GM21576 (cell line): ENCODE measurements around the gene EEF1E1.
A peak's percentile ranks its signal among the peaks of the same experiment; 100 is the strongest.

ENCODE experiments used
- ATAC-seq: cut with Tn5 transposase; IDR thresholded peaks from one replicate; pipeline ENCODE4 v1.9.1; 2021; ENCODE audit warnings: mild to moderate bottlenecking, moderate library complexity; ENCODE audit not compliant: unreplicated experiment

EEF1E1 gene

DNA sequence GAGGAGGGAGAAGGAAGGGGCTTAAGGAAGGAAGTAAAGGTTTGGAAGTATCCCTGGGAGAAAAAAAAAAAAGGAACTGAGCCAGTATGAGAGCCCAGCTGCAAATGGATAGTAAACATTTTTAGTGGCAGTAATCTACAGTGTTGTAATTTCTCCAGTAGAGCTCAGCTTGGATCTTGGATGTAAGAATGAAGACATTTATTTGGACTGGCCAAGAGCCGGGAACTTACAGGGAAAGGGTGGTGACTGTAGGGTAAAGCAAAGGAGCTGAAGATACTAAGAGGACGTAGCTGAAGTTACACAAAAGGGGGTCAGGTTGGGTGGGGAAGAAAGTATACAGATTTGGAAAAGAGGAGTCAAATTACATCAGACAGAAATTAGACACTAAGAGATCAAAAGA lies 13.5 kb downstream of the EEF1E1 start:
- no peak for ATAC-seq

DNA sequence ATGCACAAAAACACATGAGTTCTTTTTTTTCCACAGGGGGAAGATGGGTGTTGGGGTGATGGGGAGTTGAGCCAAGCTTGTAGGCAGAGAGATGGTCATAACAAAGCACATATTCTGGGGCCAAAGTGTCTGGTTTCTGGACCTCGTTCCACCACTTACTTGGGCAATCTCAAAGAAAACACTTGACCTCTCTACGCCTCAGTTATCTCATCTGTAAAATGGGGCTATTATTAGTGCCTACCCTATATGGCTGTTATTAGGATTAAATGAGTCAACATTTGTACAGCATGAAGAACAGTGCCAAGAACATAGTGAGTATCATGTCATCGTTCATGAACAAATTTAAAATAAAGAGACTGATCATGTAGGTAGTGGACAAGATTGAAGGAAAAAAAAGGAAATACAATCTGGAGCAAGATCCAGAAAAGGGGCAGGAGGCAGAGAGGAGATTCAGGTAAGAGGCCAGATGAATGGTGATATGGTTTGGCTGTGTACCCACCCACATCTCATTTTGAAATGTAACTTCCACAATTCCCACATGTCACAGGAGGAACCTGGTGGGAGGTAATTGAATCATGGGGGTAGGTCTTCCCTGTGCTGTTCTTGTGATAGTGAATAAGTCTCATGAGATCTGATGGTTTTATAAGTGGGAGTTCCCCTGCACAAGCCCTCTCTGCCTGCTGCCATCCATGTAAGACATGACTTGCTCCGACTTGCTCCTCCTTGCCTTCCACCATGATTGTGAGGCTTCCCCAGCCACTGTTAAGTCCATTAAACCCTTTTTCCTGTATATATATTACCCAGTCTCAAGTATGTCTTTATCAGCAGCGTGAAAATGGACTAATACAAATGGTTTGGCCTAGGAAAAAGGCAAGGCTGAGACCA lies 14.2 kb downstream of the EEF1E1 start:
- ATAC-seq: no peak

DNA sequence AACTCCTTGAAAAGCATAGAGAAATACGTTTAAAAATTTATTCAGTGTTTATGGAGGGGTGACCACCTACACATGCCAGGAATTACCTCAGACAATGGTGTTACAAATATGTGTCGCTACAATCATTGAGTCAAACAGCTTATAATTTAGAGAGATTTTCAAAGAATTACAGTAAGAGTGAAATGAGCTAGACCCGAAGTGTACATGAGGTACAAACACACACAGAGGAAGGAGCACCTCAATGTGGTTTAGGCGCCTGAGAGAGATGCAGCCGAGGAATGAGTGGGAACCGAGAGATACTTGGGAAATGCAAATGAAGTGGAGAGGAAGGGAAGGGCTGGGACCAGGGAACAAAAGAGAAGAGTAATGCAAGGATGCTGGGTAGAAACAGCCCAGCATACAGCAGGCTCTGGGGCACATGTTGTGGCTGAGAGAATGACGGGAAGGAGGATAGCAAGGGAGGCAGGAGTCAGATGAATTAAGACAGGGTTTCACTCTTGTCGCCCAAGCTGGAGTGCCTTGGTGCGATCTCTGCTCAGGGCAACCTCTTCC lies 15.5 kb downstream of the EEF1E1 start:
- ATAC-seq: no peak

DNA sequence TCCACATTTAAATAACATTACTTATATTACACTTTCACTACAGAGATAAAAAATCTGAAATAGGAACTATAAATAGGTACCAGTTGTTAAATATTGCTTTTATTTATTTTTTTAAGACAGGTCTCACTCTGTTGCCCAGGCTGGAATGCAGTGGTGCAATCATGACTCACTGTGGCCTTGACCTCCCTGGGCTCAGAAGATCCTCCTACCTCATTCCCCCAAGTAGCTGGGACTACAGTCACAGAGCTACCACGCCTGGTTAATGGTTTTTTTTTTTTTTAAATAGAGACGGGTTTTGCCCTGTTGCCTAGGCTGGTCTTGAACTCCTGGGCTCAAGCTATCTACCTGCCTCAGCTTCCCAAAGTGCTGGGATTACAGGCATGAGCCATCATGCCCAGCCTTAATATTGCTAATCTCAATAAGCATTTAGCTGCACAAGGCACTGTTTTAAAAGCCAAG lies 17.3 kb downstream of the EEF1E1 start:
- ATAC-seq: no peak

DNA sequence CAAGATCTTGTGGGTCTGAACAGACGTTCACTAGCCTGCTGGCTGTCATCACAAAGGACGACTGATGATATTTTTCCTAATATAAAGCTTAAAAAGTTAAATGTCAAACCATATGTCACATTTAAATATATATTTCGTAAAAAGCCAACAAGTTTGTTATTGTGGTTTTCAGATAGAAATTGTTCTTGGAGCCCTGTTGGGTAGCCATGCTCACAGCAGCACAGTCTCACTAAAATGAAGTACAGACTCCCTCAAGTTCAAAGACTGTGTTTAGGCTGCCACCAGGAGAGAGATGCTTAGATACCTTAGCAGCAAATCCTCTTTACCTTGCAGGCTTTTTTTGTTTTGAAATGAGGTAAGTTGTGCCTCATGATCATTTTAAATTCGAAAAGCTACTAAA lies 17.8 kb downstream of the EEF1E1 start:
- ATAC-seq: no peak

DNA sequence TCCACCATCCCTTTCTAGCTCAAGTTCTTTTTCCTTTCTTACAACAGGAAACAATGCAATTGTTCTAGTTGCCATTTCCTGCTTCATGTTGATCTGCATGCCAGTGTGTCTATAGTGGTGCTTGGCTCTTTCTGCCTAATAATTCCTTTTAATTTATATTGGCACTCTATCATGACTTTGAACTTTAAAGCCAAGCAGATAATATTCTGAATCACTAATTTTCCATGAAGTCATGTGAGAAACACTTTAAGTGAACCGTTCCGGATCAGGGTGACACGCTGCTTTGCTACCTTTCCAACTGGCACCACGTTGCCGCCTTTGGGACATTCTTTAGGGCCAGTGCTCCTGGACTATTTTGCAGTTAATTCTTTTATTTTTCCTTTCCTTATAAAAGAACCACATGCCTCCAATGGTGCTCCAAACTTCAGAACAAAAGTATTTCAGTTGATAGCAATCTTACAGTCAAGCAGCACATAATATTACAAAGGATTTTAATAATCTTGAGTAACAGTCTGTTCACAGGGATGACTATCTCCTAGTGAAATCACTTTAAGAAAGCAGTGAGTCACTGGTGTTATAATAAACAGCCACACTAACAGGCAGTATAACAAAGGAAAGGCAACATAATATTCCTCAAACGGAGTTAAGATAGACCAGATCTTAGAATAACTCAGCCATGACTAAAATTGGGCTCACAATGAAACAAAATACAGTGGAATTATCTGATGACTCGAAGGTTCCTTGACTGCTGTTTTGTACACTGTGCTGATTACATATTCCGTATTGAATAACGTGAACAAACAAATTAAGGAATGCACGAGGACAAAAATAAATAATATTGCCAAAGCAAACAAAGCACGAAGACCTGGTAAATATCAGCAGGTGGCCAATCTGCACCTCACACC lies 19.1 kb downstream of the EEF1E1 start:
- no peak for ATAC-seq

DNA sequence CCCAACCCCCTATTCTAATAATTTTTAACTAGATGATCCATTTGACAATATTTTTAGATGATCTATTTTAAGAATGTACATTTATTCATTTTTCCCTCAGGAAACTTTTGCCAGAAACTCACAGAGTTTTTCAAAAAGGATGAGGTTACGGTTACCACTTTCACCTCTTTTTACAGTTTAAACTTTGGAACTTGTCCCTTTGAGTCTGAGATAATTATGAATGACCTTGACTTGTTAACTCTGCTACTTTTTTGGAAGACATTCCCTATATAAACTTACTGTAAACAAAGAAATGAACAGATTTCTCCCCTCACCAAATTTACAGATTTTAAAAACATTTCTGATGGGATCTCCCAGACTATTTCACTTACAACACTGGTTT lies 19.8 kb downstream of the EEF1E1 start:
- no peak for ATAC-seq

DNA sequence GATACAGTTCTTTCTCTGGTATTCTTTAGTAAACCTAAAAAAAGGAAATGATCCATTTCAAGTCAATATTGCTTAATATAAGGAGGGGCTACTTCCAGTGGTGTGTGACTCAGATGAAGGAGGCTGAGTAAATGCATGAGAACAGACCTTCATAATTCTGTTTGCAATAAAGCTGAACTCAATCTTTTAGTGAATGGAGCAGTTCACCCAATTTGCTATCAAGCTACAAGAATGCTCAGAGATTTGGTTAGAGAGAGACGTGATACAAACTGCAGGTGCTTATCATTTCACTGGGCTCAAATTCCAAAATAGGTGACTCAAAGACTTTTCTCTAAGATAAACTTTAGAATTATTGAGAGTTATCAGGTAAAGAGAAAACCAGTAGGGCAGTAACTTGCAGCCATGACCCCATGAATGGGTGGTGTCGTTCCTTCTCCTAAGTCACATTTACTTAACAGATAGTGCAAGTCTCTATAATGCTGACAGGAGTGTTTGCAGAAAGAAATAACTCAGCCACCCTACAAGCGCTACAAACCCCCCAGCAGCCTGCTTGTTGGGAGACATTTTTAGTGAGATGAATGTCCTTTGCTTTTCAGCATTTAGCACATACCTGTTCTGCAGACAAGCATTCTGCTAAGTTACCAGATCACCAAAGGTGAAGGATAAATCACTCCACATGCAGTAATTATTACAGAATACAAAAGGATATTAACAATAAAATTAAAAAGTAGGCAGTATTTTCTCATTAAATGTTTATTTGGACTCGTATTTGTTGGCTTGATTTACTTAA lies 21.8 kb downstream of the EEF1E1 start:
- ATAC-seq: no peak

DNA sequence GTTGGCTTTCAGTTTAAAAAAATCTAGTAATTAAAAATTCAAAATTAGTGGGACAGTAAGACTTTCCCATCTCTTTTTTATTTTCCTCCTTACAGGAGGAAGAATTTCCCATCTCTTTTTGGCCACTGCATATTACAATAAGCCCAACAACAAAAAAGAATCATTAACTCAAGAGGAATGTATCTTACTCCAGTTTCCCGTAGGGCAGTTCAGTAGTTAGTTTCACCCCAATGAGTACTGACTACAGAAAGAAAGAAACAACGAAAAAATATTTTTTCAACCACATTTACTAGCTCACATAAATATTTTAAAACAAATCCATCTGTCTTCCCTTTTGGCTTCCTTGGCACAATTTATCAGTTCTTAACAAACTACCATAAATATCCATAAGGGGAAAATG lies 23.2 kb downstream of the EEF1E1 start:
- no peak for ATAC-seq

DNA sequence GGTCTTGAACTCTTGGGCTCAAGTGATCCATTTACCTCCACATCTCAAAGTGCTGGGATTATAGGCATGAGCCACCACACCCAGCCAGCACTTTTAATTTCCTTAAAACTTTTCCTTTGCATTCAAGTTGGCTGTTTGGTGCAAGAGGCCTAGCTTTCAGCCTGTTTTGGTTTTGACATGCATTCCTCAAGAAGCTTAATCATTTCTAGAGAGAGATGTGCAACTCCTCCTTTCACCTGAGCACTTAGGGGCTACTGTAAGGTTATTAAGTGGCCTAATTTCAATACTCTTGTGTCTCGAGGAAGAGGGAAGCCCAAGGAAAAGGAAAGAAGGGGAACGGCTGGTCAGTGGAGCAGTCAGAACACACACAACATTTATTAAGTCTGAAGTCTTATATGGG lies 24.4 kb downstream of the EEF1E1 start:
- no peak for ATAC-seq

DNA sequence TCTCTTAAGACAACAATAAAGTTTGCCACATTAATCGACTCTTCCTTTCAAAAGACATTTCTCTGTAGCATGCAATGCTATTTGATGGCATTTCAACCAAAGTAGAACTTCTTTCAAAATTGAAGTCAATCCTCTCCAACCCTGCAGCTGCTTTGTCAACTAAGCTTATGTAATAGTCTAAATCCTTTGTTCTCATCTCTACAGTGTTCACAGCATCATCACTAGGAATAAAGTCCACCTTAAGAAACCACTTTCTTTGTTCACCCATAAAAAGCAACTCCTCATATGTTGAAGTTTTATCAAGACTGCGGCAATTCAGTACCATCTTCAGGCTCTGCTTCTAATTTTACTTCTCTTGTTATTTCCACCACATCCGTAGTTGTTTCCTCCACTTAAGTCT lies 26.6 kb downstream of the EEF1E1 start:
- ATAC-seq: no peak

DNA sequence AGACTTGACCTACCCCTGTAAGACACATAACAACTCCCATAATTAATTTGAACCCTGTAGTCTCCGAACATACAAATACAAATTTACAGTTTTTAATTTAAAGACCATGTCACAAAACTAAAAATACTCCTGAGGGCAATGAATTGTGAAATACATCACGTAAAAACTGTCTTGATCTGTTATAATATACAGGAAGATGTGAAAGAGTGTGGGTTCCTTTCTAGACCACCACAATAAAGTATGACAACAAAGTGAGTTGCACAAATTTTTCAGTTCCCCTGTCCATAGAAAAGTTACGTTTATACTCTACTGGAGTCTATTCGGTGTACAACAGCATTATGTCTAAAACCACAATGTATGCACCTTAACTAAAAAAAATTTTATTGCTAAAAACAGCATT lies 27.2 kb downstream of the EEF1E1 start:
- no peak for ATAC-seq

DNA sequence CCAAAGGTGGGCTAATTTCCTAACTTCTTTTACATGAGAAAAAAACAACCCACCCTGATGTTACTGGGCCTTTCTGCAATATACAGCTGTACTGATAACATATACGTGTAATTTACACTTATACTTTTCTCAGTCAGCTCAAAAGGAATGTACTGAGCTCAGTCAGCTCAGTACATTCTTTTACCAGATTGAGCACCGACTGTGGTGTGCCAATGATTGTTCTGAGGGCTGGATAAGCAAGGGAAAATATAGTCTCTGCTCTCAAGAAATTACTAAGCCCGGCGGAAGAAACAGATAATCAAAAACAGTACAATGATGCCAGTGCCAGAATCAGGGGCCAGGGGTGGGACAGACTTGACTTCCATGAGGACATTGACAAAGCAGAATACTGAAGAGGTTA lies 28.1 kb downstream of the EEF1E1 start:
- ATAC-seq: no peak

DNA sequence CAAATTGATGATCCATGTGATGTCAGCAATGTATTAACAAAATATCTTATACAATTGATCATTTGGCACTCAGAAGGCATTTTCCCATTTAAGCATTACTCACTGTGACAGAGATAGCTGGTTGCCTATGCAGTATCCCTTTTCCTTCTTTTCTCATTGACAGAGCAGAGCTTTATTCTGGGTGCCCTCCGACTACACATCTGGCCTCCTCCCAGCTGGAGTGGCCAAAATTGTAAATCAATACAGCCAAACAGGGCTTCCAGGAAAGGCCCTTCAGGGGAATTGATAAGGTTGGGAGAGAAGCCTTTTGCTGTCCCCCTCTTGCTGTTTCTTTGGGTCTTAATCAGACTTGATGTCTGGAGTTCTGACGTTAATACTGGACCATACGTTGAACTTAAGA lies 28.6 kb downstream of the EEF1E1 start:
- no peak for ATAC-seq

DNA sequence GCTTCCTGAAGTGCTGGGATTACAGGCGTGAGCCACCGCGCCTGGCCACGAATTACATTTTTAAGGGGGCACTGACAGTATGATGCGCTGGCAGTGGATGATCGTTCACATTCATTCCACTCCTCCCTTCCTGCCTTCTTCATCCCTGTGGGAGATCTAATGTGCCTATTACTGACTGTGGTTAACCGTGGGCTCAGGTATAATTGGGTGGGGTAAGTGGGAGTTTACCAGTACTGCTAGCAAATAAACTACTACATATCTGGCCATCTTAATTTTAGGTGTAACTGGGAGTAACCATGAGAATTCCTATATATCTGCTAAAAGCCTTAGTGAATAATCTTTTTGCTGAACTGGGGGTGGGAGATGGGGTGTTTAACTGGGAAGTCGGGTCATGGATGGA lies 31.6 kb downstream of the EEF1E1 start:
- no peak for ATAC-seq

DNA sequence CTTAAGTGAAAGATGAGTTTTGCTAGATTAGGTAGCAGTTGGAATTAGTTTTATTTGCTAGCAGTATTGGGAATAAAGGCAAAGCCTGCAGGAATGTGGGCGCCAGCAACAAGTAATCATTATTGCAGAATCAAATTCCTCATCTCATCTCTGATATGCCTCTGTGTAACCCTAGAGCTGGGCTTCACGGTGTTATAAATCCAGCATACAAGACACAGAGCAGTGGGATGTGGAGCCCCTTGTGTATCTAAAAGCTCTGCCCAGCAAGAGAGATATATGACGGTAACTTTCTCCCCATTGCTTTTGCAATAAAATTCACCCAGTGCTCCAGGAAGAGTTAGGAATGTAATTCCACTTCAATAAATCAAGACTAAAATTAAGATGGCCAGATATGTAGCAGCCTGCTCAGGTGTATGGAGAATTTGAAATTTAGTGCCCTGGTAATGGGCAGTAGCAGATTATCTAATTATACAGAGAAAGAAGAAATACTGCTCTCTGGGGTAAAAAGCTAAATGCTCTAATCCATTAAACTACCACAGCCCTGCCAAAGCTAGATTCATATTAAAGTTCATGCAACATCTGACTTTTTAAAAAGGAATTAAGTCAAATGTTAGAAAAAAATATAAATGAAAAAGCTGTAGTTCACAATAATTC lies 32.6 kb downstream of the EEF1E1 start:
- no peak for ATAC-seq

DNA sequence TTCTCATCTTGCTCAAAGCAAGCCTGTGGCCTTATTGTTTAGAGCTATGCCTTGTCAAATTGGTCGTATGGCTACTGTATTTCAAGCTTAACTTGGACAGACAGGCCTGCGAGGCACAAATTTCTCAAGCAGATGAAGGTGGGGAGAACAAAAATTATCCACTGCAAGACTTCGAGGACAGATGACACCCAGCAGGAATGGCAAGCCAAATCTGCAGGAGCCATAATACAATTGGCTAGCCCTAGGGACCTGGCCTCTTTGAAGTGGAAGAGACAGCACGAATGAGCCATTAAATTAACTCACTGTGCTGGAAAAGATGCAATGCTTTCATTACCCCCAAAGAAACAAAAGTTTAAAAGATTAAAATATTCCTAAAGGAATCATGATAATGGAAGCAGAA lies 33.2 kb downstream of the EEF1E1 start:
- ATAC-seq: no peak

DNA sequence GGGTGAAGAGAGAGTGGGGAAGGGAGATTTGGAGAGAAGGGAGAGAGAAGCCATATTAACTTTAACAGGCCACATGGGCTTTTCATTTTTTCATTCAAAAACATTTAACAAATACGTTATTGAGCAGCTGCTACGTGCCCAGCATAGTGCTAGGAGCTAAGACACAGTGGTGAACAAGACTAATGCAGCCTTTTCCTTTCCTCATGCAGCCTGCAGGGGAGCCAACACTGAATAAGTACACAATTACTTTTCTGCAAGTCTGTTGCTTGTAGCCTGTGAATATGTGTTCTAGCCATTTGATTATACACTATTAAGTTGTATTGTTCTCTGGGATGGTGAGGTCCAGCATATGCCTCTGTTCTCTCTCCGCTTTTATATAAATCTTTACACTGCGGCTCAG lies 36.2 kb downstream of the EEF1E1 start:
- ATAC-seq: no peak

DNA sequence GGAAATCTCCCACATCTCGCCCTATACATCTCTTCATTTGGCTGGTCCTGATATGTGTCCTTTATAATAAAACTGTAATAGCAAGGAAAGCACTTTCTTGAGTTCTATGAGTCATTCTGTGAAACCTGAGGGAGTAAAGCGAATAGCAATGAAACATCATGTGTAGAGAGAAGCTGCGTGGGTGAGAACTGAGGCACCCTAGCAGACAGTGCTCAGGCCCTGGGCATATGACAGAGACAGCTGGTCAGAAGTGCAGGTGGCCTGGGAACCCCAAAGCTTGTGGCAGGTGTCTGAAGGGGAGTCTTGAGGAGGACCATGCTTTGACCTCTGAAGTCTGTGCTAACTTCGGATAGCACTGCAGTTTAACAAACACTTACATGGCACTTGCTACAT lies 36.8 kb downstream of the EEF1E1 start:
- ATAC-seq: peak; percentile 44
